ENCODE results near the gene ADAMTSL3. TPM values are rescaled to one million over a fixed set of nuclear protein-coding genes. Genes with fewer than 3 reads are reported as not detected.

ADAMTSL3 gene
- total and polyA plus RNA-seq, 2 of the 4 experiments (the other 2 are of a cell fraction) = under 0.01 to 0.02 TPM

DNA sequence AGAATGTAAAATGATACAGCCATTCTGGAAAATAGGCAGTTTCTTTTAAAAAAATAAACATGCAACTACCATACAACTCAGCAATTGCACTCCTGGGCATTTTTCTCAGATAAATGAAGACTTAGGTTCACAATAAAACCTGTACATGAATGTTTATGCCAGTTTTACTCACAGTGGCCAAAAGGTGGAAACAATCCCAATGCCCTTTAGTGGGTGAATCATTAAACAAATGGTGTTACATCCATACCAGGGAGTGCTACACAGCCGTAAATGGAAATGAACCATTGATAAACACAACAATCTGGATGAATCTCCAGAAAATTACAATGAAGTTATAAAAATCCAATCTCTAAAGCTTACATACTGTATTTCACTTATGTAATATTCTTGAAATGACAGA lies 140.3 kb downstream of the ADAMTSL3 start:
- Histone ChIP-seq H3K4me3 (ENCODE audit: insufficient read depth, low read depth, low read length) (no peak overlapping the region), H3K9me1 (ENCODE audit: insufficient read depth, low read length) (no peaks in the 10 kb centered on the region), H3K4me2 (ENCODE audit: low read depth, low read length) (no peak overlapping the region), H3K9me3 (ENCODE audit: control insufficient read depth, insufficient read depth, low read length) (no peaks in the 10 kb centered on the region), H3K27ac (ENCODE audit: insufficient read depth, low read length) (no peak overlapping the region), H2AK9ac (replicated peaks; ENCODE audit: low read depth, low read length, poor library complexity) (no peak overlapping the region), H3K36me3 (ENCODE audit: control insufficient read depth, insufficient read depth, low read length) (no peaks in the 10 kb centered on the region), H2BK15ac (ENCODE audit: low read depth, low read length) (no peak overlapping the region), H2BK5ac (ENCODE audit: low read depth, low read length, poor library complexity, severe bottlenecking) (no peak overlapping the region), H3K18ac (ENCODE audit: low read depth, low read length) (no peak overlapping the region), H3K9ac (ENCODE audit: low read depth, low read length) (no peak overlapping the region), H3K23ac (ENCODE audit: low read depth, low read length) (no peak overlapping the region), H3K4ac (ENCODE audit: low read depth, low read length) (no peak overlapping the region), H4K8ac (ENCODE audit: low read depth in 2 of 2, low read length in 2 of 2) (no peak overlapping the region), H2BK20ac (ENCODE audit: low read depth, low read length) (no peak overlapping the region), H3K14ac (replicated peaks; ENCODE audit: low read depth, low read length) (no peak overlapping the region), H4K5ac (ENCODE audit: low read depth, low read length) (no peak overlapping the region), H3K56ac (ENCODE audit: extremely low read depth, insufficient read depth, low read length) (no peak overlapping the region), H2AK5ac (ENCODE audit: low read depth, low read length) (no peak overlapping the region), H2BK120ac (ENCODE audit: low read depth, low read length) (no peak overlapping the region), H3K4me1 (ENCODE audit: control insufficient read depth, insufficient read depth, low read length) (no peaks in the 10 kb centered on the region), H2AFZ (replicated peaks; ENCODE audit: low read length, poor library complexity) (no peak overlapping the region), H3K27me3 (ENCODE audit: control insufficient read depth, insufficient read depth, low read length) (no peaks in the 10 kb centered on the region), H4K91ac (ENCODE audit: insufficient read depth, low read depth, low read length) (no peak overlapping the region), H4K20me1 (ENCODE audit: insufficient read depth, low read length) (no peaks in the 10 kb centered on the region), H3K79me1 (ENCODE audit: low read depth in 1 of 2, low read length in 2 of 2) (no peaks in the 10 kb centered on the region)
- WGBS, 2 experiments (ENCODE audit: extremely low coverage in 2 of 2, insufficient read length in 1 of 2) = no CpG with 5 or more reads among the region's 1 CpG
- intact Hi-C loops (cut with micrococcal nuclease) = no loop called here
- TF ChIP-seq POLR2A (IDR thresholded peaks at IDR 0.05; ENCODE audit: low read depth, low read length) (no peak), FOS (IDR thresholded peaks at IDR 0.05; ENCODE audit: low read depth, low read length) (no peak), ELK1 (IDR thresholded peaks at IDR 0.05; ENCODE audit: borderline replicate concordance, low read depth, low read length) (no peak), MXI1 (IDR thresholded peaks at IDR 0.05; ENCODE audit: borderline replicate concordance, low read depth, low read length) (no peak), CHD1 (IDR thresholded peaks at IDR 0.05; ENCODE audit: low read depth, low read length) (no peak), RCOR1 (IDR thresholded peaks at IDR 0.05; ENCODE audit: insufficient replicate concordance, low read length) (no peak), RFX5 (IDR thresholded peaks at IDR 0.05; ENCODE audit: low read depth, low read length) (no peak), NFE2L2 (IDR thresholded peaks at IDR 0.05; ENCODE audit: low read depth, low read length) (no peak), BHLHE40 (IDR thresholded peaks at IDR 0.05; ENCODE audit: low read depth, low read length) (no peak), MAFK (IDR thresholded peaks at IDR 0.05; ENCODE audit: low read depth, low read length) (no peak), USF2 (IDR thresholded peaks at IDR 0.05; ENCODE audit: low read depth, low read length) (no peak), RAD21 (IDR thresholded peaks at IDR 0.05; ENCODE audit: low read length) (no peak), MAZ (IDR thresholded peaks at IDR 0.05; ENCODE audit: borderline replicate concordance, low read depth, low read length) (no peak), SMC3 (IDR thresholded peaks at IDR 0.05; ENCODE audit: low read depth, low read length) (no peak), CEBPB (IDR thresholded peaks at IDR 0.05; ENCODE audit: low read depth, low read length) (no peak)
- TF ChIP-seq, protein P1, sequence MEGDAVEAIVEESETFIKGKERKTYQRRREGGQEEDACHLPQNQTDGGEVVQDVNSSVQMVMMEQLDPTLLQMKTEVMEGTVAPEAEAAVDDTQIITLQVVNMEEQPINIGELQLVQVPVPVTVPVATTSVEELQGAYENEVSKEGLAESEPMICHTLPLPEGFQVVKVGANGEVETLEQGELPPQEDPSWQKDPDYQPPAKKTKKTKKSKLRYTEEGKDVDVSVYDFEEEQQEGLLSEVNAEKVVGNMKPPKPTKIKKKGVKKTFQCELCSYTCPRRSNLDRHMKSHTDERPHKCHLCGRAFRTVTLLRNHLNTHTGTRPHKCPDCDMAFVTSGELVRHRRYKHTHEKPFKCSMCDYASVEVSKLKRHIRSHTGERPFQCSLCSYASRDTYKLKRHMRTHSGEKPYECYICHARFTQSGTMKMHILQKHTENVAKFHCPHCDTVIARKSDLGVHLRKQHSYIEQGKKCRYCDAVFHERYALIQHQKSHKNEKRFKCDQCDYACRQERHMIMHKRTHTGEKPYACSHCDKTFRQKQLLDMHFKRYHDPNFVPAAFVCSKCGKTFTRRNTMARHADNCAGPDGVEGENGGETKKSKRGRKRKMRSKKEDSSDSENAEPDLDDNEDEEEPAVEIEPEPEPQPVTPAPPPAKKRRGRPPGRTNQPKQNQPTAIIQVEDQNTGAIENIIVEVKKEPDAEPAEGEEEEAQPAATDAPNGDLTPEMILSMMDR (conservative IDR thresholded peaks at IDR 0.05; ENCODE audit: low read depth, low read length) = no peak
- ATAC-seq (ENCODE audit: low read depth) = no peak
- POLR2A ChIA-PET (ENCODE audit: unreplicated experiment) = no interaction called here
- in situ Hi-C loops (cut with MboI; ENCODE audit: low sequenced_read_pairs) = no loop called here
- dilution Hi-C loops (cut with HindIII; ENCODE audit: low sequenced_read_pairs, unreplicated experiment) = no loop called here
- CTCF ChIA-PET = no interaction called here
- DNase-seq = no peak
- BruUV-seq (replicated peaks) = no TSS peak
